Testis (tissue), 2 donors: ENCODE data around the gene SIGLEC14.

Experiments used
- POLR2A ChIP-seq: fragments of 450-650 bp; IDR thresholded peaks from one replicate; pipeline ENCODE4 v1.6.1; 2017; ENCODE audit warnings: antibody characterized with exemption, mild to moderate bottlenecking, moderate library complexity
- TF ChIP-seq, protein P1 (sequence below), 3 experiments: fragments of 450-650 bp in 2 of 3; fragments of 200-600 bp in 1 of 3; sonication (generic) in 1 of 3; IDR thresholded peaks; one replicate each; pipeline ENCODE4 v1.5.1; 2016 to 2019; ENCODE audit warnings: antibody characterized with exemption in 3 of 3, mild to moderate bottlenecking in 2 of 3, moderate library complexity in 1 of 3

DNA sequence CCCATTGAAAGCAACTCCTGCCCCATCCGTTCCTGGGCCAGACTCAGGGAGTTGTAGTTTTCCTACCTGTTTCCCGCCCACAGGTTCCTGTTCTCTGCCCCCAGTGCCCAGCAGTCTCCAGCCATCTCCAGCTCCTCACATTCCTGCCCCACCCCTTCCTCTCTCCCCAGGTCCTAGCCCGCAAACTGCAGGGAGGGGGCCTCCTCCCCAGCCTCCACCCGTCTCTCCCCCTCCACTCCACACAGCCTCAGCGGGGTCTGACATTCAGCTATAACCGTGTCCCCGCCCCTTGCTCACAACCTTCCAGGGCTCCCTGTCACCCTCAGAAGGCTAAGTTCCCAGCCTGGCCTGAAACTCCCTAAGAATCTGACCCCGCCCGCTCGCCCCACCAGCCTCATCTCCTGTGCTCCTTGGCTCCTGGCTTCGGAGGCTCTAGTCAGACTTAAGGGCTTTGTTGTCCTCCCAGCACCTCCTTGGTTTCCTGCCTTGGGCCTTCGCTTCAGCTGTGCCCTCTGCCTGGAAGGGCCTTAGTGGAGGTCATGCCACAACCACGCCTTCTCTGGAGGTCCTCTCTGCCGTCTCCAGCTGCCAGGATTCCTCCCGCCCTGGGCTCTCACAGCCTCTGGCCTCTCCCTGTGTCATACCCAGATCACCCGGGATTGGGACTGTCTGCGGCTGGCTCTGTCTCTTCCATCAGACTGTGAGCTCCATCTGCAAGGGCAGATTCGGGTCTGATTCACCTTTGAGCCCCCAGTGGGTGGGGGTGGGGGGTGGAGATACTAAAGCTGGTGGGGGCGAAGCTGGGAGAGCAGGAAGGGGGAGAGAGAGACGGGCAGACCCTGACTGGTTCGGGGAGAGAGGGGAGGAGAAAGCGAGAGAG, 41.4 kb upstream of the SIGLEC14 start:
- TF ChIP-seq, protein P1, sequence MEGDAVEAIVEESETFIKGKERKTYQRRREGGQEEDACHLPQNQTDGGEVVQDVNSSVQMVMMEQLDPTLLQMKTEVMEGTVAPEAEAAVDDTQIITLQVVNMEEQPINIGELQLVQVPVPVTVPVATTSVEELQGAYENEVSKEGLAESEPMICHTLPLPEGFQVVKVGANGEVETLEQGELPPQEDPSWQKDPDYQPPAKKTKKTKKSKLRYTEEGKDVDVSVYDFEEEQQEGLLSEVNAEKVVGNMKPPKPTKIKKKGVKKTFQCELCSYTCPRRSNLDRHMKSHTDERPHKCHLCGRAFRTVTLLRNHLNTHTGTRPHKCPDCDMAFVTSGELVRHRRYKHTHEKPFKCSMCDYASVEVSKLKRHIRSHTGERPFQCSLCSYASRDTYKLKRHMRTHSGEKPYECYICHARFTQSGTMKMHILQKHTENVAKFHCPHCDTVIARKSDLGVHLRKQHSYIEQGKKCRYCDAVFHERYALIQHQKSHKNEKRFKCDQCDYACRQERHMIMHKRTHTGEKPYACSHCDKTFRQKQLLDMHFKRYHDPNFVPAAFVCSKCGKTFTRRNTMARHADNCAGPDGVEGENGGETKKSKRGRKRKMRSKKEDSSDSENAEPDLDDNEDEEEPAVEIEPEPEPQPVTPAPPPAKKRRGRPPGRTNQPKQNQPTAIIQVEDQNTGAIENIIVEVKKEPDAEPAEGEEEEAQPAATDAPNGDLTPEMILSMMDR (IDR thresholded peaks at IDR 0.05), result no peak
- no peak for TF ChIP-seq POLR2A
